Stimulated activated CD4-positive, alpha-beta T cell treated with anti-CD3 and anti-CD28 coated beads, Interleukin-1b, Interleukin-23, amount 100 ng/mL, for 1 hour (primary cell): Measurements from ENCODE around the gene CDC25A.
"Not testable (repeated sequence)": the region's sequence is repeated elsewhere in the genome, so short reads cannot be mapped to it uniquely, and the experiment has no call there.

Experiments
- DNase-seq, 2 donors: peaks; one replicate each; pipeline ENCODE4 v3.0.0-alpha.2; 2020; ENCODE audit warnings: low read depth in 2 of 2

Gene CDC25A

GRCh38 chr3:48188266-48189201 lies at the start of gene CDC25A:
Gene CDC25A (minus strand): TSS chr3:48188417. CDS start chr3:48187947, 470 bp downstream.
- peak; percentile 76 to 84 for DNase-seq

DNA sequence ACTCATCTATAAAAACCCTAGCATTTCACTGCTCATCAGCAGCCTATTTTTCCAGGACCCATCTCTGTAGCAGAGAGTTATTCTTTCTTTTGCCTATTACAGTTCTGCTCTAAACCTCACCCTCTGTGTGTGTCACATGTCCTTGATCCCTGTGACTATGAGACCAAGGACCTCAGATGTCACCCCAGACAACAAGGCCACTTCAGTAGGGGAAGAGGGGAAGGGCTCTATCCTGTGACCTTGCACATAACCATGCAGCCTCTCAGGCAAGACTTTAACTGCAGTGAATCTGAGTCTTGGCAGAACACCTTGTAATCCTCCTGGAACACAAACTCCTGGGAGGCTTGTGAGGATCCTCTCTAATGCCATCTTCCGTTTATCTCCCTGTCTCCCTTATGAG lies 48.3 kb upstream of the CDC25A start:
- no peak for DNase-seq

- no peak for DNase-seq
Measured at GRCh38 chr3:48233542-48233941, 45.3 kb upstream of the CDC25A start.

GRCh38 chr3:48232734-48233133 lies 44.5 kb upstream of the CDC25A start:
- DNase-seq: peak; percentile 6 to 39

DNA sequence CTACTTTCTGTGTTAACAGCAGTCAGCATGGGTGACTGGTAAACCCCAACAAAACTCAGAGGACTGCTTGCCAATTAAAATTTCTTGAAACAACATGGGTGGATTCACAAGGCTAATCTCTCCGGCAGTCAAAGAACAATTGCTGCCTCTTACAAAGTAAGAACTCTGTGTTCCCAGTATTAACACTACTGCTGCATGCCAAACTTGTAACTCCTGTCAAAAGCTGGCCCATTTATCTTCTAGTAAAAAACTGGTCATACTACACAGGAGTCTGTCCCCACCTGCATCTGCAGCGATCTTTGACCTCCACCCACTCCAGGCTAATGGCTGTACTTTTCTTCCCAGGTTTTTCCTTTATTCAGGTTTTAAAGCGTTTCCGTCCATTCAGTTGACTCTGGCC lies 44.0 kb upstream of the CDC25A start:
- DNase-seq: no peak

DNA sequence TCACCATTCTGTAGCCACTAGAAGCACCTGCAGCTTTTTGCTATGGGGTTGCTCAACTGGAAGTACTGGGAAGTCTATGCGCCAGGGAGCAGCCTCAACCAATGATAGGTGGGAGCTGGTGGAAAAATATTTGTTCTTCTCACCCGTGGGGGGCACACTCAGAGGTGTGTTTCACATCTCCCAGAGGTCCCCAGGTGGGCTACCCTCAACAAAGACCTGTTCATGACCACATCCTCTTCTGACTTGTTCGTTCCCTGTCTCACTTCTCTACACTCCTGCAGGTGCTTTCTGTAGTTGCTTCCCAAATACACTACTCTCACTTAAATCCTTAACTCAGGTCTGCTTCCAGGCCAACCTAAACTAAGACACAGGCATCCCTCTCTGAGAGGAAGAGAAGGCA lies 38.7 kb upstream of the CDC25A start:
- DNase-seq: no peak

- DNase-seq: no peak
Measured at GRCh38 chr3:48225587-48225986, 37.4 kb upstream of the CDC25A start.

GRCh38 chr3:48222616-48223513 lies 34.6 kb upstream of the CDC25A start, which contains the start of gene CAMP:
Gene CAMP (plus strand): TSS chr3:48223495. CDS start chr3:48223512, 17 bp downstream.
- no peak for DNase-seq

DNA sequence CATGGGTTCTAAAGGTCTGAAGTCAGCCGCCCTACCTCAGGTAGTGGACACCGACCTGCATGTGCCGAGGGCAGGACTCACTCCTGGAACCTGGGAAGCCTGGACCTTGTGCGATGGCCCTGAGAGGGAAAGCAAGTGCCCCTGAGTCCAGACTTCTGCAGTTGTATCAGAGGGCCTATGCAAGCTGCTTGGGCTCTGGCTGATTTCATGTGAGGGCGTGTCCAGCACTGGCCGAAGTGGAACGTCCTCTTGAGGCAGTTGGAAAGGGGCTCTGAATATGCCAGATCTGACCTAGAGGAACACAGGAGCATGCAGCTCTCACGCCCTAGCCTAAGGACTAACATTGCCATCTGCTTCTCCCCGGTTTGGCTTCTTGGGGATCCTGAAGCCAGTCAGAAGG lies 32.5 kb upstream of the CDC25A start:
- no peak for DNase-seq

DNA sequence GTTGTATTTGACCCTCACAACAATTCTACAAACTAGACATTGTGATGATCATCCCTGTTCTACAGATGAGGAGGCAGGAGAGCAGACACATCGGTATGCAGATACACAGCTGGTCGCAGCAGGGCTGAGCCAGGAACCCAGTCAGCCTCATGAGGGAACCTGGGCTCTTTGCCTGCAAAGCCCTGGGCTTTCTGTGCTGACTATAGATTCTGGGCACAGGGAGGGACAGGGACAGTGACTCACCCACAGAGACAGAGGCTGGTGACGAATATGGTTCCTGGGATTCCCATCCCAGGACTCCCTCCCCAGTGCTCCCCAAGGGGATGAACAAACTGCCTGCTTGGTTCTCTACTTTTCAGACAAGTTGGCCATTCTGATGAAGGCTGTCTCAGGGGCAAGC lies 31.3 kb upstream of the CDC25A start:
- no peak for DNase-seq

DNA sequence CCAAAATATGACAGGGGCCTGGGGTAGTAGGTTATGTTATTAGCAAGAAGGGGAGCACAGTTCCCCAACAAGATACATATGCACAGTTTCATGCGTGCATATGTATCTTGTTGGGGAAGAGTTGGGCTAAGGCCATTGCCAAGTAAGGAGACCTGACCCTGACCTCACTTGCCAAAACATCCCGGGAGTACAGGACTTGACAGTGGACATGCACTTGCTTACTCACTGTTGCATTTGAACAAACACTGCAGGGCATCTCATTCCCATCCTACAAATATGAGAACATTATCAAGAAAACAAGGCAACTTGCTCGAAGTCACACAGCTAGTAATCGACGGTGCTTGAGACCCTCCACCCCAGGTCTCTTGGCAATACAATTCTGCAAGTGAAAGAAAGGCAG lies 30.3 kb upstream of the CDC25A start:
- no peak for DNase-seq

DNA sequence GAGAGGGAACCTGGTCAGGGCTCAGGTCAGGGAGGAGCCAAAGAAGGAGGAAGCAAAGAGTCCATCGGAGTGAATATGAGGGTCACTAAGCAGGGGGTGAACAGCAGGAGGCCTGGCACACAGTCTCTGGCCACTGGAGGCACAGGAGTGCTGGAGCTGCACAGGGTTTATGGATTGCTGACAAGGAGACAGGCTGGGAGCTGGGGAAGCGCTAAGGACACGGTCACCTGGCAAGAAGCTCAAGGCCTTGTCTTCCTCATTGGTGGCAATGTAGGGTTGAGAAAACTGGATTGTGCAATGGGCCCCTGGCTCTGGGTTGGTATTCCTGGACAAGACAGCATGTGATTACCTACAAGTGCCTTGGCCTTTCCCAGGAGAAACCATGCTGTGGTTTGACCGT lies 29.2 kb upstream of the CDC25A start:
- DNase-seq: no peak

DNA sequence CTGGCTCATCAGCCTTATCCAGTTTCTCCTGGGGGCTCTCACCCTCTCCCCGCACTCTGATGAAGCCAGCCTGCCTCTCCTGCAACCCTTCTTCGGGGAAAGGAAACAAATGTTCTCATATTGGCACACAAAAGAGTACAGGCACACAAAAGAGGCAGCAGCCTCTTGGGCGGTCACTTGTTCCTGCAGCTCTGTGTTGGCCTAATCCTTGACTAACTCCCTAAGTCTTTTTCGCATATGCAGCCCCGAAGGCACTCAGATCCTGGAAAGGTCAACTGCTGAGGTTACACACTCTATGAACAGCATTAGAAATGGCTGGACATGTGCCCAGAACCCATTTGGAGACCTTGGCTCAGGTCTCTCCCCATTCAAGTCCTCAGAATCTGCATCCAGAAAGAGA lies 27.7 kb upstream of the CDC25A start:
- DNase-seq: no peak

DNA sequence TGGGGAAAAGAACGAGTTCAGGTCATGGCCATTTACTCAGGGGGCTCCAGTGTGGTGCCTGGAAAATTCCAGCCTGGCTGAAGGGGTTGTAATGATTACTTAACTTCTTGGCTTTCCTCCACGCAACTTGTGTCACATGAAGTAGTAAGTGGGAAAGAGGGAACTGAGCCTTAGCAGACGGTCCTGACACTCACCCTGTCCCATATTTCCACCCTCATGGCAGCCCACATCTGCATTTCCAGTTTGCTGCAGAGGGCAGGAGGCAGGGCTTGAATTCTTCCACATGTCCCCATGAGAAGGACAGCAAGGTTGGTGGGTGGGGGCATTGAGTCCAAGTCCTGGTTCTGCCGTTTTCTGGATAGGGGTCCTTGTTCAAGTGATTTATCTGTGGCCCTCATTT lies 27.2 kb upstream of the CDC25A start:
- DNase-seq: no peak

DNA sequence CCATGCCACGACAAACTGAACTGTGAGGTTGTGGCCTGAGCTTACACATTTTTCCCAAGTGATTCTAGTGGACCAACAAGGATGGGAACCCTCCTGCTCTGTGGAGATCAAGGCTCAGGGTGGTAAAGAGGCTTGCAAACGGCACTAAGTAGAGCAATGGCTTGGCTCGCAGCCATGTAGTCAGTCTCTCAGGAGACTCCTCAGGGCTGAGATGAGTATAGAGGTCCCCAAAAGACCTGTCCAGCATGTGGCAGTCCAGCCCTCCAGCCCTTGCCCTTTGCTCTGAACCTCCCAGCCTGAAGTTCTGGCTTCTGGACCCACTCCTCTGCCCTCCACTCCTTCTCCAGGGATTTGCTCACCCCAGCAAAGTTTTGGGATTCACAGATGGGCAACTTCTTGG lies 26.8 kb upstream of the CDC25A start:
- DNase-seq: no peak

DNA sequence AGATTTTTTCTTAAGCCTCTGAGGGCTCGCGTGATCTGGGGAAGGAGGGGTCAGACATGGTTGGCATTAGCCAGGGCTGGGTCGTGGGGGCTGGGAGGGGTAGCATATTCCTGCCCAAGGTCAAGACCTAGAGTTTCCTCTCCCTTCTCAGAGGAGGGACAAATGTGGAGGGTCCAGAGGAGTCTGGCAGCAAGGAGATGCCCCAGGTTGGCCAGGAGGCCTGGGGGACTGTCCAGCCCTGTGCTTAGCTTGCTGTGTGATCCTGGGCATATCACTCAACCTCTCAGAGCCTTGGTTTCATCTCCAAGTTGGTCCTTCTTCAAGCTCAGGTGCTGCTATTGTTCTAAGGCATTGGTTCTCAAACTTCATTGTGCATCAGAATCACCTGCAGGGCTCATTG lies 26.0 kb upstream of the CDC25A start:
- DNase-seq: no peak

- DNase-seq: not testable (repeated sequence)
Measured at GRCh38 chr3:48211776-48212175, 23.6 kb upstream of the CDC25A start.

GRCh38 chr3:48210534-48210933 lies 22.3 kb upstream of the CDC25A start:
- DNase-seq: not testable (repeated sequence)

GRCh38 chr3:48209445-48209844 lies 21.2 kb upstream of the CDC25A start:
- DNase-seq: no peak

DNA sequence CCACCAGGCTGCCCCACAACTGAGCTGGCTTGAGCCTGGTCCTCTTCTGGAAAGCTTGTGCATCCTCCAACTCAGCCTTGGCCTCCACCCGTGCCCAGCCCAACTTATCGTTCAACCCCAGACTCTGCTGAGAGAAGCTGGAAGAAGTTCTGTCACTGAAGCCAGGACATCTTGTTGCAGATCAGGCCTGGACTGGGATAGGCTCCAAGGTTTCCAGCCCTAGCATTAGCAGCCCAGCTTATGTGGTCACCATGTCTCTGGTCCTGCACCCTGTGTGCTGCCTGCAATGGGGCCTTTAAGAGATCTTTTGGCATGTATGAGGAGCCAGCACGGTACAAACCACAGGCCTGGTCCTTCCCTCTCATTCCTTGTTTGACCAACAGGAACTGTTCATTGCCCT lies 19.9 kb upstream of the CDC25A start:
- DNase-seq: no peak

DNA sequence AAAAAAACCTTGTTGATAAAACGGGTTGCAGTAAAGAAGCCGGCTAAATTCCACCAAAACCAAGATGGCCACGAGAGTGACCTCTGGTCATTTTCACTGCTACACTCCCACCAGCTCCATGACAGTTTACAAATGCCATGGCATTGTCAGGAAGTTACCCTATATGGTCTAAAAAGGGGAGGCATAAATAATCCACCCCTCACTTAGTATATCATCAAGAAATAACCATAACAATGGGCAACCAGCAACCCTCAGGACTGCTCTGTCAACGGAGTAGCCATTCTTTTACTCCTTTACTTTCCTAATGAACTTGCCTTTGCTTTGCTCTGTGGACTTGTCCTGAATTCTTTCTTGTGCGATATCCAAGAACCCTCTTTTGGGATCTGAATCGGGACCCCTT lies 14.4 kb upstream of the CDC25A start:
- DNase-seq: no peak

DNA sequence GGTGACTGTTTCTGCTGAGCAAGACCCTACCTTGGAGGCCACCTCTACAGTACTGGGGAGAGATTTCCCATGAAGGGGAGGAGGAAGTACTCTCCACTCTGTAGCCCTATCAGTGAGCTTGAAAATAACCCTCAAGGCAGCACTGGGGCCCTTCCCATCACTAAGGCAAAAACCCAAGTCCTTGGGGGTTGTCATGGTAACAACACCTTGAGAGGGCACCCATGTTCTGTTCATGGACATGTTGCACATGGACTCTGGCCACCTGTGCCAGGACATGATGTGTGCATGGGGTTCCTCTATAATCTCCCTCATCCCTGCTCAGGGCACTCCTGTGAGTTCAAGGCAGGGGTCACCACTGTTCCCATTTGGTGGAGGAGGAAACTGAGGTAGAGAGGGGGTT lies 10.9 kb upstream of the CDC25A start:
- no peak for DNase-seq

DNA sequence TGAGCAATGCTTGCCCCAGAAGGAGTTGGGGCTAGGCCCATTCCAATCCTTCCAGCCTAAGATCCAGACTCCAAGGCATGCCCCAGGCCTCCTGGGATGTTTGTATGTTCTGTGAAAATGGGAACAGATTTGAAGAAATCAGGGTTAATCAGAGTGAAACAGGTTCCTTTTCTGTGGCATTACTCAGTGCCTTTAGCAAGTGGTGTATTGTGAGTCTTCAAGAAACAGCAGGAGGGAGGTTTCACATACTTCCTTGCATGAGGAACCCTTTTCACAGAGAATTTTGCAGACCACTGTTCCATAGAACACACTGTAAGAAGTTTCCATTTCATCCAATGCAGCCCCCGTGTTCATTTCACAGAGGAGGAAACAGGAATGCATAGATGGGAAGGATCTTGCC lies 8.4 kb upstream of the CDC25A start:
- DNase-seq: no peak
